OCI-LY3 (cell line): ENCODE measurements around the gene ITGB1BP1.

Experiments used
- H2AFZ ChIP-seq: fragments of 200-600, 300-600 bp; shearing (Covaris generic); 2 replicates; pipeline ENCODE4 v1.6.0; 2014; ENCODE audit warnings: antibody characterized with exemption, low read depth, low read length
- H3K27ac ChIP-seq: fragments of 200-600, 300-600 bp; sonication (generic); 2 replicates; pipeline ENCODE4 v1.5.1; 2014; ENCODE audit warnings: mild to moderate bottlenecking, low read length, moderate library complexity, mixed read lengths
- H3K27me3 ChIP-seq: fragments of 200-600, 300-600 bp; sonication (generic); 2 replicates; pipeline ENCODE4 v1.6.1; 2014; ENCODE audit warnings: low read depth, low read length, mixed read lengths
- H3K36me3 ChIP-seq: fragments of 200-600, 300-600 bp; sonication (generic); replicated peaks from 2 replicates; pipeline ENCODE3; 2014; ENCODE audit warnings: low read depth, low read length, mixed read lengths
- H3K4me1 ChIP-seq: fragments of 300-600, 200-600 bp; sonication (generic); 2 replicates; pipeline ENCODE4 v1.6.1; 2014; ENCODE audit warnings: low read length, mixed read lengths
- H3K4me2 ChIP-seq: fragments of 200-600, 300-600 bp; sonication (generic); 2 replicates; pipeline ENCODE4 v1.6.1; 2014; ENCODE audit warnings: low read length, mixed read lengths
- H3K4me3 ChIP-seq: fragments of 300-600, 200-600 bp; sonication (generic); 2 replicates; pipeline ENCODE4 v1.5.1; 2014; ENCODE audit warnings: antibody characterized with exemption, mild to moderate bottlenecking, low read length, moderate library complexity
- H3K79me2 ChIP-seq: fragments of 300-600, 200-600 bp; shearing (Covaris generic); 2 replicates; pipeline ENCODE4 v1.6.1; 2014; ENCODE audit warnings: mild to moderate bottlenecking, low read length, mixed read lengths
- H3K9ac ChIP-seq: fragments of 300-600, 200-600 bp; shearing (Covaris generic); 2 replicates; pipeline ENCODE4 v1.6.0; 2014; ENCODE audit warnings: mild to moderate bottlenecking, low read length, moderate library complexity
- H3K9me3 ChIP-seq: fragments of 200-600, 300-600 bp; shearing (Covaris generic); 2 replicates; pipeline ENCODE4 v1.6.1; 2014; ENCODE audit warnings: low read length, mixed read lengths; ENCODE audit not compliant: insufficient read depth
- H4K20me1 ChIP-seq: fragments of 200-600, 300-600 bp; sonication (generic); 2 replicates; pipeline ENCODE4 v1.6.1; 2016; ENCODE audit warnings: low read length, mixed read lengths; ENCODE audit not compliant: insufficient read depth
- EZH2phosphoT487 ChIP-seq: fragments of 200-600 bp; shearing (Covaris generic); IDR thresholded peaks from 2 replicates; pipeline ENCODE4 v1.6.1; 2018; ENCODE audit warnings: antibody characterized with exemption, mixed run types, low read depth
- TF ChIP-seq, protein P1 (sequence below): fragments of 200-600, 300-600 bp; sonication (generic); IDR thresholded peaks from 2 replicates; pipeline ENCODE4 v1.5.1; 2014; ENCODE audit warnings: antibody characterized with exemption, low read length, low read depth

The ITGB1BP1 gene

DNA sequence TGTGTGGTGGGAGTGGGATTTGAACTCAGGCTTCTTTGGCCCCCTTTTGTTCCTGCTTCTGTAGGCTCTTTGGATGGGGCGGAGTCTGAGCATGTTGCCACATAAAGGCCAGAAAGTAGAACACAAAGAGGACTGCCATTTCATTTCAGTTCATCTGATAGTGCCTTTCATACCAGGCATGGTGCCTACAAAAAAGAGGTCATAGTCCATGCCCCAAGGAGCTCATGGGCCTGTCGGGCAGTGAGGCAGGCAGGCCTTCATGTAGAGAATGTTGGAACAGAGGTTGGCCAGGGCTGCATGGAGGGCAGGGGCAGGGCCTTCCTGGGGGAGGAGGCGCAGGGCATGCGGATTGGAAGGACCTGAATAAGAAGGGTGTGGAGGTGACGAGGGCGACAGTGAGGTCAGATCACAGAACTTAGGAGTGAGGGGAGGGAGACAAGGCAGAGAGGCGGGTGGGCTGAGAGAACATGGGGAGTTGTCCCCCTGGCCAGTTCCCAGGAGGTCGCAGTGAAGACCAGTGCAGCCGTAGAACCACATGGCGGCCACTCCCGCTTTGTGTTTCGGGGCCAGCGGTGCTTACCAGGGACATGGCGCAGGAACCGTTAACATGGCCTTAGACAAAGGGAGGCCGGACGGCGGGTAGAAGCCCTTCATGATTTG, 49.1 kb downstream of the ITGB1BP1 start:
- Histone ChIP-seq H3K4me3 (no peak overlapping the region), H3K27ac (no peak overlapping the region), H4K20me1 (no peaks in the 10 kb centered on the region), H3K4me1 (no peaks in the 10 kb centered on the region), H3K9me3 (no peaks in the 10 kb centered on the region), H3K4me2 (no peak overlapping the region), H3K79me2 (no peaks in the 10 kb centered on the region), H2AFZ (no peak overlapping the region), H3K36me3 (no peaks in the 10 kb centered on the region), H3K27me3 (peaks cover 20% of the 10 kb centered on the region), H3K9ac (no peak overlapping the region)
- TF ChIP-seq EZH2phosphoT487, result no peak
- TF ChIP-seq, protein P1, sequence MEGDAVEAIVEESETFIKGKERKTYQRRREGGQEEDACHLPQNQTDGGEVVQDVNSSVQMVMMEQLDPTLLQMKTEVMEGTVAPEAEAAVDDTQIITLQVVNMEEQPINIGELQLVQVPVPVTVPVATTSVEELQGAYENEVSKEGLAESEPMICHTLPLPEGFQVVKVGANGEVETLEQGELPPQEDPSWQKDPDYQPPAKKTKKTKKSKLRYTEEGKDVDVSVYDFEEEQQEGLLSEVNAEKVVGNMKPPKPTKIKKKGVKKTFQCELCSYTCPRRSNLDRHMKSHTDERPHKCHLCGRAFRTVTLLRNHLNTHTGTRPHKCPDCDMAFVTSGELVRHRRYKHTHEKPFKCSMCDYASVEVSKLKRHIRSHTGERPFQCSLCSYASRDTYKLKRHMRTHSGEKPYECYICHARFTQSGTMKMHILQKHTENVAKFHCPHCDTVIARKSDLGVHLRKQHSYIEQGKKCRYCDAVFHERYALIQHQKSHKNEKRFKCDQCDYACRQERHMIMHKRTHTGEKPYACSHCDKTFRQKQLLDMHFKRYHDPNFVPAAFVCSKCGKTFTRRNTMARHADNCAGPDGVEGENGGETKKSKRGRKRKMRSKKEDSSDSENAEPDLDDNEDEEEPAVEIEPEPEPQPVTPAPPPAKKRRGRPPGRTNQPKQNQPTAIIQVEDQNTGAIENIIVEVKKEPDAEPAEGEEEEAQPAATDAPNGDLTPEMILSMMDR, result no peak

DNA sequence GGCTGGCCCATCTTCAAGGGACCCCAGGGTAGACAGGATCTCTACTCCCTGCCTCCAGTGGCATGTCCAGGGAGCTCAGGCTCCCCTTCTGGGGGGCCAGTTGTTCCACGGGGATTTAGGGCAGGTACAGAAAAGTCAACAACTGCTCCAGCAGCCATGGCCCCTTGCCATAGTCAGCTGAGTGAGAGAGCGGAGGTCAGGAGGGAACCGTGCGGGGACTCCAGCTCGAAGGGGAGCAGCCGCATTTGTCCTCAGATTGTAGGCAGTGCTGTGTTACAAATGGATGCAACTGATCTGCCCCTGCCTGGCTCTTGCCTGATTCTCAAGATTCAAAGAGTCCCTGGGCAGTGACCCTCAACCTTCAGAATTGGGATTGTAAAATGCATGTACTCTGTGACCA, 49.9 kb downstream of the ITGB1BP1 start:
- no peak for TF ChIP-seq EZH2phosphoT487
- TF ChIP-seq, protein P1, result no peak

DNA sequence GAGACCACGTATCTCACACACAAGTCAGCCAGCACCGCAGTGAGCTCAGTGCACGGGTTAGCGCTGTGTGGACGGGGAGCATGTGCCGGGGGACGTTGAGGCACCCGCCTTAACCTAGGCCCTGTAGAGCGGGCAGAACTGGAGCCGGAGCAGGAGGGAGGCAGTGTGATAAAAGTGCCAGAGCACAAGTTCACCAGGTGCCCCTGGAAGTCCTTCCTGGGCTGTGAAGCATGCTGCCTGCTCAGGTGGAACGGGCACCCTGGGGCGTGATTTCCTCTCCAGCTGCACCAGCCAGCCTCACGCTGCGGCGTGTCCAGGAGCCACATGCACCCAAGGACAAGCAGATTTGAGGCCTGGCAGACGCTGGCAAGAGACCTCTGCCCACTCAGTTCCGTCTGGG, 50.3 kb downstream of the ITGB1BP1 start:
- no peak overlapping the region for H3K27ac ChIP-seq
- peaks cover 20% of the 10 kb centered on the region for H3K27me3 ChIP-seq
- no peaks in the 10 kb centered on the region for H3K36me3 ChIP-seq
- no peaks in the 10 kb centered on the region for H3K79me2 ChIP-seq
- H4K20me1 ChIP-seq, result no peaks in the 10 kb centered on the region
- no peak overlapping the region for H2AFZ ChIP-seq
- no peak overlapping the region for H3K4me2 ChIP-seq
- no peaks in the 10 kb centered on the region for H3K4me1 ChIP-seq
- H3K9ac ChIP-seq, result no peak overlapping the region
- TF ChIP-seq, protein P1, result no peak
- no peak for TF ChIP-seq EZH2phosphoT487
- H3K9me3 ChIP-seq, result no peaks in the 10 kb centered on the region
- H3K4me3 ChIP-seq, result no peak overlapping the region

More for the DNA sequence above, 49.9 kb downstream of the ITGB1BP1 start:
- Histone ChIP-seq H3K9ac (no peak overlapping the region), H3K27me3 (peaks cover 20% of the 10 kb centered on the region), H3K36me3 (no peaks in the 10 kb centered on the region), H3K4me2 (no peak overlapping the region), H3K27ac (no peak overlapping the region), H3K4me3 (no peak overlapping the region), H3K79me2 (no peaks in the 10 kb centered on the region), H2AFZ (no peak overlapping the region), H3K4me1 (no peaks in the 10 kb centered on the region), H4K20me1 (no peaks in the 10 kb centered on the region), H3K9me3 (no peaks in the 10 kb centered on the region)

DNA sequence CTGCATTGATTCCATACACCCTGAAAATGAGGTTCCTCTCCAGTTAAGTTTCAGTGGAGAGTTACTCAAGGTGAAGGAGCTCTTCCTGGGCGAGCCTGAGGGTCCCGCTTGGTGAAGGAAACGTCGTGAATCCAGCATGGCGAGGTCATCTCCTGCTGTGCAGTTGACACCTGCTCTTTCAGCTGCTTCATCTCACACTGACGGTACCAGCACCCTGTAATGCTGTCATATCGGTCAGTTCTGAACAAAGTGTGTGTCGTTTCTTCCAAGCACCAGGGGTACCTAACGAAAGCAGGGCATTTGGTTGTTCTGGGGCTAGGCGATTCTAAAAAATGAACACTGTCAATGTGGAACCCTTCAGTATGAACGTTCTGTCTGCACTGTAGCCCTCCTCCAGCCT, 52.6 kb downstream of the ITGB1BP1 start:
- TF ChIP-seq EZH2phosphoT487, result no peak
- TF ChIP-seq, protein P1, result no peak
- Histone ChIP-seq H3K4me1 (no peaks in the 10 kb centered on the region), H3K9ac (no peak overlapping the region), H2AFZ (no peak overlapping the region), H3K79me2 (no peaks in the 10 kb centered on the region), H3K36me3 (no peaks in the 10 kb centered on the region), H3K4me2 (no peak overlapping the region), H4K20me1 (no peaks in the 10 kb centered on the region), H3K4me3 (no peak overlapping the region), H3K27me3 (peaks cover 19% of the 10 kb centered on the region), H3K27ac (no peak overlapping the region), H3K9me3 (no peaks in the 10 kb centered on the region)
